Measurements from ENCODE around the gene MRPL2.

MRPL2 gene

DNA sequence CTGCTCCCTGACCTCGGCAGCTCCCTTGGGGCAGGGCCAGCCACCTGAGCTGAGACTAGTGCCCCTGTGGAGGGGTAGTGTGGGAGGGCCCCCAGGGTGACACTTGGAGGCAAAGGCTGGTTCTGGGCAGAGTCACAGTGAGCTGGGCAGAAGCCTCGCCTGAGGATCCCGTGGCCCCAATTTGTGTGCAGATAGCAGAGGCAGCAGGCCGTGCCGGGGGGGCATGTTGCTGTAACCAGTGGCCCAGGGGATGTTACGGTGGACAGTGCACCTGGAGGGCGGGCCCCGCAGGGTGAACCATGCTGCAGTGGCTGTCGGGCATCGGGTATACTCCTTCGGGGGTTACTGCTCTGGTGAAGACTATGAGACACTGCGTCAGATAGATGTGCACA lies 42.3 kb downstream of the MRPL2 start:
- DNase-seq = no peak

DNA sequence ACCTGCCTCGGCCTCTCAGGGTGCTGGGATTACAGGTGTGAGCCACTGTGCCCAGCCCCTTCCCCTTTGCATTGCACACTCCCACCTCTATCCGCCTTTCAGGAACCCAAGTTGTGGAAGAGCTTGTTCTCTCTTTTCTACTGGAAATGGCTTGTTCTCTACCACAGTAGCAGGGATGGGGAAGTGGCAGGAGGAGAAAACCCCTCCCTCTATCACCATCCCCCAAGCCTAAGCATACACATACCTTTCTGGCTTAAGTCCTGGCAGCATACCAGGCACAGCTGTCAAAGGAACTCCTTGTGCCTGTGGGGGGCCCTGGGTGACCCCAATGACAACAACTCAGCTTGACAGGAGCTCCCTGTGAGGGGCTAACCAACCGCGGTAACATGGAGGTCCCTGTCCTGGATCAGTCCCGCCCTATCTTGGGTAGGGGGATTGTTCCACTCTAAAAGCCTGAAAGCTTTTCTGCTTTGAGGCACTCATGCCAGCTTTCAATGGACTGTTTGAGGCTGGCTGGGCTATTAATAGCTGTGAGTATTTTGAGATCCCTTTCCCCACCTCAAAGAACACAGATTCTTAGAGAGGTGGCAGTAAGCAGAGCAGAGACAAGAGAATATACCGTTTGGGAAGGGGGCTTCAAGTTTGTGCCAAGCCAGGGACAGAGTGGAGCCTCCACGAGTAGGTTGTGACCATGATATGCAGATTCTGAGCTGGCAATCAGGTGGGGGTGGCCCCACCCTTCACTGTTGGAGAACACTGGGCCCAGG lies 42.9 kb downstream of the MRPL2 start:
- DNase-seq = no peak

DNA sequence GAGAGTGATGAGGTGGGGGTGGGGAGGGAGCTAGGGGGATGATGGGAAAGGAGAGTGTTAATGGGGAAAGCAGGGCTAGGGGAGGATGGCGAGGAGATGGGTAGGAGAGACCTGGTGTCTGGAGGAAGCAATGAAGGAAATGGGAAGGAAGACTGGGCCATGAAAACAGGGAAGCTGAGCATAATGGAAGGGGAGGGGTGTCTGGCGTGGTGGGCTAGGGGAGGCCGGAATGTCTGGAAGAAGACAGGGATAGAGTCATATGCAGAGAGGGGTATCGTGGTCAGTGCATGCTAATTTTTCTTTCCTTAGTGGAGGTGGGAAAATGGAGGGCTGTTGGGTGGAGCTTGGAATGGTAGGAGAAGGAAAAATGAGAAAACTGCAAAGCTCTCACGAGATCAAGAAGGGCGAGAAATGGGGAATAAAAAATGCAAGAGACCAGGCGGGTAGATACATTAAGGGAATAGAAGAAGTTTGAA lies 44.8 kb downstream of the MRPL2 start:
- DNase-seq = no peak

DNA sequence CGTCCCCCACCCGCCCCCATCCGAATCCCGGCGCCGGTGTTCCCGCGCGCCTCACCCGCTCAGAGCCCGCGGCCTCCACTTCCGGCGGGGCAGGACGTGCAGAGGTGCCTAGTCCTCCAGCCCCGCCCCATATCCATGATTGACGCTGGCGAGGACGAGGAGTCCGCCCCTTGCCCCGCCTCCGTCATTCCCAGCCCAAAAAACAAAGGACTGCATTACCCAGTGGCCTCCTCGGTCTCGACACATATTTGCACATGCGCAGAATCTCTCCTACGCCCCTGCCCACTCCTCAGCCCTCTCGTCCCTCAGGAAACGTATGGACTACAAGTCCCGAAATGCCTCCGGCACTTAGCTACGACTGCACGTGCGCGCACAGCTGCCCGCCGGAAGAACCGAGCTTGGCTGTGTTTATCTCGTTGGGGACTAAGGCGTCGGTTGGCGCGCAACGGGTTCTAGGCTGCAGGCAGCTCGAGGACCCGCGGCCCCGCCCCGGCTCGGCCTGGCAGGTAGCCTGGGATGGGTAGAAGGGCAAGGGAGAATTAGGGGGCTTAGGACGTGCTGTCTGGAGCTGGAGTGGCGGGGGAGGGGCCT lies 45.3 kb downstream of the MRPL2 start, which contains the start of the genes KLHDC3 and MEA1:
Gene KLHDC3 (plus strand): TSS at position 407 of the 591 bp plus-strand sequence. CDS start 2,944 bp downstream, outside the sequence.
Gene MEA1 (minus strand): TSS at position 104 of the 591 bp plus-strand sequence. CDS start 133 bp downstream, outside the sequence.
- DNase-seq = peak; percentile 96

DNA sequence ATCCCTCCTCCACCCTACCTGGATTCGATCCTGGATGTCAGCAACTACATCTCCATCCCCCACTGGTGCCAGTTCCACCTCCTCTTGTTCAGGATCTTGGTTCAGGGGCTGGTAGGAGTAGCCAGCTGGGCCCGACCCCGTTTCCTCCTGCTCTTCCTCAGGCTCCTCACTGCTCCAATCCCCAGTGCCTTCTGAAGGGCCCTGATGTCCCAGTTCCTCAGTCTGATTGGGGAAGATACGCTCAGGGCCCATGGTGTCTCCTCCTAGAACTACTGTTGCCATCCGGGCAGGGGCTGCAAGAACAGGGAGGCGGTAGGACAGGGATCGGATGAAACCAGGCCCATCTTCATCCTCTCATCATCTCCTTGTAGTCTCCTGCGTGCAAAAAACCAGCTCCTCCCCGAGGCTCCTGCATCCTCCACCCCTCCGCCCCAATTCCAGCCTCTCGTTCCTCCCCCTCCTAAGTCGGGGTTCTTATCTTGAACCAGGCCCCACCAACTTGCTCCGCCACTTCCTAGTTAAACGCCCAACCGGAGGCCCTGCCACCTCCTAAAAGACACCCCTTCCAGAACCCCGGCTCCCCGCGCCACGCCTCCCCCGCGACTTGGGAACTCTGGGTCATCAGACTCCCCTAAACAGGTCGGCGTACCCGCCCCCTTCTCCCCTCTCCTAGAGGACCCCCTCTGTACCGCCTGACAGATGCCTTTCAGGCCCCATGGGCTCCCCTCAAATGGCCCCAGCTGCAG lies 46.0 kb downstream of the MRPL2 start:
- DNase-seq = no peak

DNA sequence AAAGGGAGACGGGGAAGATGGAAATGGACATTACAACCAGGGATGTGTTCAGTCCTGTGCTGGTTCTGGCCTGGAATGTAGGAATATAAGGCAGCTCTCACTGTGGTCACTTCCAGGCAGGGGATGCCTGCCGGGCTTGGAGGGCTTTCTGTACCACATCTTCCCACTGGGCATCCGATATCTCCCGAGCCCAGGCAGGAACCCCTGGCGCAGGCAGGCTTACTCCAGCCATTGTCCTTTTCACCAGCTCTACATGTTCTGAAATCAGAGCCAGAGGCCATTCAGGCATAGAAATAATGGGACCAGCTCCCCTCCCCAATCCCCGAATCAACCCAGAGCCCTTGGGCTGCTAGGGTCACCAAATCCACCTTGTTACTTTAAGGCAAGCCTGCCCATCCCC lies 46.9 kb downstream of the MRPL2 start:
- no peak for DNase-seq

DNA sequence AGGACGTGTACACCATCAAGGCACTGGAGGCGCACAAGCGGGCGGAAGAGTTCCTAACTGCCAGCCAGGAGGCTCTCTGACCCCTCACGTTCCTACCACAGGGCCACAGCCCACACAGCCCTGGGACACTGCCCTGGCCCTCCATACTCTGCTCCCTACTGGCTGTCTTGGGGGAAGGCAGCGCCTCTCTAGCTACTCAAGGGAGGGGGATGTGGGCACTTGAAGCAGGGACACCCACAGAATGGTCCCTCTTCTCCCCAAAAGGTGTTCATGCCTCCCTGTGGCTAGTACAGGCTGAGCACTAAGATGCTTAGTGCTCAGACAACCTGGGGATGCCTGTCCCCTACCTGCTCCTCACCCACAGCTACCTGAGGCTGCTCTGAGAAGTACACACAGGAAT lies 48.0 kb downstream of the MRPL2 start:
- DNase-seq = no peak

DNA sequence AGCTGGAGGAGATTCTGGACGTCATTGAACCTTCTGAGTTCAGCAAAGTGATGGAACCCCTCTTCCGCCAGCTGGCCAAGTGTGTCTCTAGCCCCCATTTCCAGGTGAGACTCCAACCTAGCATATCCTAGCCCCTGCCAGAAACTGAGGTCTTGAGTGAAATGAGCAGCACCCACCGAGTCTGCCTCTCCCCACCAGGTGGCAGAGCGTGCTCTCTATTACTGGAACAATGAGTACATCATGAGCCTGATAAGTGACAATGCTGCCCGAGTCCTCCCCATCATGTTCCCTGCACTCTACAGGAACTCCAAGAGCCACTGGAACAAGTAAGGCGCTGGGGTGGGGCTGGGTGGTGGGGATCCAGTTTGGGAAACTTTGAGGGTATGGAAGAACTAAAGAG lies 50.1 kb downstream of the MRPL2 start:
- peak; percentile 32 for DNase-seq

DNA sequence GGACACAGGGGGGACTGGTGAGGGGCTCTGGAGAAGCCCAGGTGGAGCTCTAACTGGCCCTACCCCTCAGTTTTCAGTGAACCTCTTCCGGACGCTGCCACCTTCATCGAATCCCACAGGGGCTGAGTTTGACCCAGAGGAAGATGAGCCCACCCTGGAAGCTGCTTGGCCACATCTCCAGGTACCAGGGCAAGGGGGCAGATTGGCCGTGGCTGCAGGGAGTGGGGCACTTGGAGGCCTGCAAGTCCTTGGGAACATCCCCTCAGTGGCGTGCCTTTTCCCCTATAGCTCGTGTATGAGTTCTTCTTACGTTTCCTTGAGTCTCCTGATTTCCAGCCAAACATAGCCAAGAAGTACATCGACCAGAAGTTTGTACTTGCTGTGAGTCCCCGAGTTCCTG lies 52.1 kb downstream of the MRPL2 start:
- no peak for DNase-seq

DNA sequence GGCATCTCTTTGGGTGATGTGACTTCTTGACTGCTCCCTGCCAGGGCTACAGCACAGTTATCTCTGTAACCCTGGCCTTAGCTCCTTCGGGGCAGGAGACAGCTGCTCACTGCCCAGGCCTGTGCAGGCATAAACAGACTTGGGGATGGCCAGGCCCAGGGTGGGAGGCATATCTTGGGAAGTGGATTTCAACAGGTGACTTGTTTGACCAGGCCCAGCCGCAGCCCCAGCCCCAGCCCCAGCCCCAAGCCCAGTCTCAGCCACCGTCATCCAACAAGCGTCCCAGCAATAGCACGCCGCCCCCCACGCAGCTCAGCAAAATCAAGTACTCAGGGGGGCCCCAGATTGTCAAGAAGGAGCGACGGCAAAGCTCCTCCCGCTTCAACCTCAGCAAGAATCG lies 53.0 kb downstream of the MRPL2 start:
- no peak for DNase-seq

DNA sequence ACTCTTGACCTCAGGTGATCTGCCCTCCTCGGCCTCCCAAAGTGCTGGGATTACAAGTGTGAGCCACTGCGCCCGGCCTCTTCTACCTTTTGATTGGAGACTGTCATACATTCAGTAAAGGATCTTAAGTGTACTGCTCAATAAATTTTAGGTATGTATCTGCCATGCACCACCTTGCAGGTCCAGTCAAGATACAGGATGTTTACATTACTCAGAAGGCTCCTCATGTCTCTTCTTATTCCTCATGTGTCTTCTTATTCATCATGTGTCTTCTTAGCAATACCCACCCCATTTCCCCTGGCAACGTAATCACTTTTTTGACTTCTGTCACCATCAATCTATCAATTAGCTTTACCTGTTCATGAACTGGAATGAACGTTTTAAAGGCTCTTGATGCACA lies 53.4 kb downstream of the MRPL2 start:
- DNase-seq = no peak

Measured in stimulated activated CD4-positive, alpha-beta T cell treated with anti-CD3 and anti-CD28 coated beads, Interleukin-12 subunit alpha, Interleukin-12 subunit beta, amount 100 ng/mL, for 4 hours (primary cell).